Thyroid gland (tissue), 4 donors: ENCODE results near the gene CGB5.

Experiments used
- CTCF ChIP-seq, 6 experiments: fragments of 200-600 bp in 3 of 6; fragments of 450-650 bp in 3 of 6; sonication (generic) in 3 of 6; IDR thresholded peaks; one replicate each; pipeline ENCODE4 v1.5.1; 2016 to 2019; ENCODE audit warnings: antibody characterized with exemption in 6 of 6, mild to moderate bottlenecking in 2 of 6, inconsistent platforms in 1 of 6, moderate library complexity in 1 of 6
- POLR2A ChIP-seq, 2 donors: fragments of 450-650 bp; IDR thresholded peaks; one replicate each; pipeline ENCODE4 v1.6.1; 2017; ENCODE audit warnings: antibody characterized with exemption in 2 of 2, mild to moderate bottlenecking in 2 of 2, moderate library complexity in 1 of 2

GRCh38 chr19:49081273-49081672 is 37.6 kb downstream of the CGB5 start:
- TF ChIP-seq POLR2A (IDR thresholded peaks at IDR 0.05) (no peak), CTCF (IDR thresholded peaks at IDR 0.05) (no peak)
